ENCODE results near the gene DMXL1.

DMXL1 gene

DNA sequence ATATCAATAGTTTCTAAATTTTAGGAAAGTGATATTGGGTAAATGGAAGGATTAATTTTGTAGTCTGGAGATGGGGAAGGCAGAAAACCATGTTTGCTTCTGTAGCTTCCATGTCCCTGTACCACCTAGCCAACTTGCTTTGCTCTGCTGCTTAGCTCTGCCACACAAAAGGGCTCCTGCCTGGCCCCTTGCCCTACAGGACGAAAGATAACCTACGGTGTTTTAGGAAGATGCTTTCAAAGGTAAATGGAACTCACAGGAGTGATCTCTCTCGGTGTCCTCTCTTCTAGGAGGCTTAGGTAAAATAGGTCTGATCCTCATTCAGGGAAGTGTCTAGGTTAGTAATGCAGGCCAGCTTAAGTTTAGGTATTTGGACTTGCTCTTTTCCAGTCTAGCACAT, 37.8 kb upstream of the DMXL1 start:
- no peak for ATAC-seq
- TF ChIP-seq, protein P1, sequence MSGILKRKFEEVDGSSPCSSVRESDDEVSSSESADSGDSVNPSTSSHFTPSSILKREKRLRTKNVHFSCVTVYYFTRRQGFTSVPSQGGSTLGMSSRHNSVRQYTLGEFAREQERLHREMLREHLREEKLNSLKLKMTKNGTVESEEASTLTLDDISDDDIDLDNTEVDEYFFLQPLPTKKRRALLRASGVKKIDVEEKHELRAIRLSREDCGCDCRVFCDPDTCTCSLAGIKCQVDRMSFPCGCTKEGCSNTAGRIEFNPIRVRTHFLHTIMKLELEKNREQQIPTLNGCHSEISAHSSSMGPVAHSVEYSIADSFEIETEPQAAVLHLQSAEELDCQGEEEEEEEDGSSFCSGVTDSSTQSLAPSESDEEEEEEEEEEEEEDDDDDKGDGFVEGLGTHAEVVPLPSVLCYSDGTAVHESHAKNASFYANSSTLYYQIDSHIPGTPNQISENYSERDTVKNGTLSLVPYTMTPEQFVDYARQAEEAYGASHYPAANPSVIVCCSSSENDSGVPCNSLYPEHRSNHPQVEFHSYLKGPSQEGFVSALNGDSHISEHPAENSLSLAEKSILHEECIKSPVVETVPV (CRISPR knock-in tag; IDR thresholded peaks at IDR 0.05), result no peak
- TF ChIP-seq ESRRG (CRISPR knock-in tag; IDR thresholded peaks at IDR 0.05) (no peak), RARB (CRISPR knock-in tag; IDR thresholded peaks at IDR 0.05) (no peak), GLIS3 (CRISPR knock-in tag; IDR thresholded peaks at IDR 0.05) (no peak), TOX (CRISPR knock-in tag; IDR thresholded peaks at IDR 0.05; ENCODE audit: borderline replicate concordance) (no peak), ZNF8 (CRISPR knock-in tag; IDR thresholded peaks at IDR 0.05) (no peak), ZC3H10 (CRISPR knock-in tag; IDR thresholded peaks at IDR 0.05) (no peak), PPARA (CRISPR knock-in tag; IDR thresholded peaks at IDR 0.05; ENCODE audit: borderline replicate concordance) (no peak), SNAI2 (CRISPR knock-in tag; IDR thresholded peaks at IDR 0.05) (no peak)
- TF ChIP-seq, protein P2, sequence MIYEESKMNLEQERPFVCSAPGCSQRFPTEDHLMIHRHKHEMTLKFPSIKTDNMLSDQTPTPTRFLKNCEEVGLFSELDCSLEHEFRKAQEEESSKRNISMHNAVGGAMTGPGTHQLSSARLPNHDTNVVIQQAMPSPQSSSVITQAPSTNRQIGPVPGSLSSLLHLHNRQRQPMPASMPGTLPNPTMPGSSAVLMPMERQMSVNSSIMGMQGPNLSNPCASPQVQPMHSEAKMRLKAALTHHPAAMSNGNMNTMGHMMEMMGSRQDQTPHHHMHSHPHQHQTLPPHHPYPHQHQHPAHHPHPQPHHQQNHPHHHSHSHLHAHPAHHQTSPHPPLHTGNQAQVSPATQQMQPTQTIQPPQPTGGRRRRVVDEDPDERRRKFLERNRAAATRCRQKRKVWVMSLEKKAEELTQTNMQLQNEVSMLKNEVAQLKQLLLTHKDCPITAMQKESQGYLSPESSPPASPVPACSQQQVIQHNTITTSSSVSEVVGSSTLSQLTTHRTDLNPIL (CRISPR knock-in tag; IDR thresholded peaks at IDR 0.05; ENCODE audit: low read depth), result no peak
- TF ChIP-seq, protein P3, sequence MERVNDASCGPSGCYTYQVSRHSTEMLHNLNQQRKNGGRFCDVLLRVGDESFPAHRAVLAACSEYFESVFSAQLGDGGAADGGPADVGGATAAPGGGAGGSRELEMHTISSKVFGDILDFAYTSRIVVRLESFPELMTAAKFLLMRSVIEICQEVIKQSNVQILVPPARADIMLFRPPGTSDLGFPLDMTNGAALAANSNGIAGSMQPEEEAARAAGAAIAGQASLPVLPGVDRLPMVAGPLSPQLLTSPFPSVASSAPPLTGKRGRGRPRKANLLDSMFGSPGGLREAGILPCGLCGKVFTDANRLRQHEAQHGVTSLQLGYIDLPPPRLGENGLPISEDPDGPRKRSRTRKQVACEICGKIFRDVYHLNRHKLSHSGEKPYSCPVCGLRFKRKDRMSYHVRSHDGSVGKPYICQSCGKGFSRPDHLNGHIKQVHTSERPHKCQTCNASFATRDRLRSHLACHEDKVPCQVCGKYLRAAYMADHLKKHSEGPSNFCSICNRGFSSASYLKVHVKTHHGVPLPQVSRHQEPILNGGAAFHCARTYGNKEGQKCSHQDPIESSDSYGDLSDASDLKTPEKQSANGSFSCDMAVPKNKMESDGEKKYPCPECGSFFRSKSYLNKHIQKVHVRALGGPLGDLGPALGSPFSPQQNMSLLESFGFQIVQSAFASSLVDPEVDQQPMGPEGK (CRISPR knock-in tag; IDR thresholded peaks at IDR 0.05; ENCODE audit: borderline replicate concordance), result no peak

DNA sequence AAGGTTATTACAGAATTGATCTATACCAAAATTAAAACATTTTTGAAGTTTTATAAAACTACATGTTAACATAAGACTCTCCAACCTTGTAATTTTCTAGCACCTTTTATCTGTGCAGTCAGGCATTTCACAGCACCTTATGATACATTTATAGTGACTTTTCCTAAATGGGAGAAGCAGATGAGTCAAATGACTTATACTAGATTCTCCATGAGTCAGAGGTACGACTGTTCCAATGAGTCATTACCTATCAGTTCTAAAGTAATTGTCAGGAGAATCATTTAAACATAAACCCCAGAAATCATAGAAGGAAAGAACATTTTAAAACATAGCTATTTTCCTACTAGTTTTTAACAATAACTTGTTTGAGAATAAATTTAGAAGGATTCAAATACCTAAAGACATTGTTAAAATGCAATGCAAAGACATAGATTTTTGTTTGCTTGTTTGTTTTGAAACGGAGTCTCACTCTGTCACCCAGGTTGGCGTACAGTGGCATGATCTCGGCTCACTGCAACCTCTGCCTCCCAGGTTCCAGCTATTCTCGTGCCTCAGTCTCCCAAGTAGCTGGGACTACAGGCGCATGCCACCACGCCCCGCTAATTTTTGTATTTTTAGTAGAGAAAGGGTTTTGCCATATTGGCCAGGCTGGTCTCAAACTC, 34.7 kb upstream of the DMXL1 start:
- peak; percentile 75 for ATAC-seq
- TF ChIP-seq, protein P3 (CRISPR knock-in tag; IDR thresholded peaks at IDR 0.05; ENCODE audit: borderline replicate concordance), result no peak
- TF ChIP-seq SNAI2 (CRISPR knock-in tag; IDR thresholded peaks at IDR 0.05) (no peak), TCF4 (CRISPR knock-in tag; IDR thresholded peaks at IDR 0.05; ENCODE audit: borderline replicate concordance) (no peak), ISL1 (CRISPR knock-in tag; IDR thresholded peaks at IDR 0.05) (0 out of 2 replicates have a peak, but pooled peaks have one; percentile 28)

DNA sequence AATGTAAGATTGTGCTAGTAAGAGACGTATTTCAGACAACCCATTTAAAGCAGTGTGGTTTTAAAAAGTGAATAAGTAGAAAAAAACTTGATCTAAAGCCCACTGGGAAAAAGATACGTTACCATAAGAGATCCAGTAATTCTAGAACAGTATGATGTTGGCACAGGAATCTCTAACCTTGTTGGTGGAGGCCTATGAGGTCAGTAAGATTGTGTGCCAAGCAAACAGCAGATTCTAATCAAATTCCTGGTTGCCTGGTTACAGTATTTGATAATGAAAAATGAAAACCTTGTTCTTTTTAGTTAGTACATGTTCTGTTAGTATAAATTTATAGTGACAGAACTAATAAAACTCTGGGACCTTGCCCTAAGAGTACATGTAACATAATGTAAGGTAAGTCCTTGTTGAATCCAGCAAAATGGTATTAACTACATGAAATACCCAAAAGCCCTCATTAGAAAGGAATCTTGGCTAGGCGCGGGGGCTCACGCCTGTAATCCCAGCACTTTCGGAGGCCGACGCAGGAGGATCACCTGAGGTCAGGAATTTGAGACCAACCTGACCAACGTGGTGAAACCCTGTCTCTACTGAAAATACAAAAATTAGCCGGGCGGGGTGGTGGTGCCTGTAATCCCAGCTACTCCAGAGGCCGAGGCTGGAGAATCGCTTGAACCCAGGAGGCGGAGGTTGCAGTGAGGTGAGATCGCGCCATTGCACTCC, 33.2 kb upstream of the DMXL1 start:
- peak; percentile 93 for ATAC-seq
- no peak for TF ChIP-seq ZNF70 (CRISPR knock-in tag; IDR thresholded peaks at IDR 0.05)
- TF ChIP-seq ISL1 (CRISPR knock-in tag; IDR thresholded peaks at IDR 0.05), result 0 out of 2 replicates have a peak, but pooled peaks have one; percentile 30

DNA sequence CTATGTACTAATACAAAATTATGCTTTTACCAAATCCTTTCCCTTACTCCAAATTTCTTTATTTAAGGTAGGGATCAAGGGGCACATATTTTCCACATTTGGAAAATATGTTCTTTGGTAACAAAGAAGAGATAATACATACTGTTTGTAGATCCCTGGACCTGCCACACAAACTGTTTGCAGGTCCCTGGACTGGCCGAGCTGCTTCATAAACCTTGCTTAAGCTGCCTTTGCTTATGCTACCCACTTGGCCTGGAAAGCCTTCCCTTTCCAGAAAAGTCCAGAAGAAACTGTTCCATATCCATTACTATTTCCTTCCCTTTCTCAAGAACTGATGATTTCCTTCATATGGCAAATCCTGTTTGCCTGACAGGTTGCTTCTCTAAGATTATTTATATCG, 22.6 kb upstream of the DMXL1 start:
- ATAC-seq, result no peak
- TF ChIP-seq ISL1 (CRISPR knock-in tag; IDR thresholded peaks at IDR 0.05), result no peak
- TF ChIP-seq ARNTL (CRISPR knock-in tag; IDR thresholded peaks at IDR 0.05; ENCODE audit: borderline replicate concordance, low read depth), result no peak
- TF ChIP-seq ZNF8 (CRISPR knock-in tag; IDR thresholded peaks at IDR 0.05), result no peak
- no peak for TF ChIP-seq RARB (CRISPR knock-in tag; IDR thresholded peaks at IDR 0.05)
- TF ChIP-seq, protein P1 (CRISPR knock-in tag; IDR thresholded peaks at IDR 0.05), result no peak
- TF ChIP-seq ZFP30 (CRISPR knock-in tag; IDR thresholded peaks at IDR 0.05), result no peak
- no peak for TF ChIP-seq TOX (CRISPR knock-in tag; IDR thresholded peaks at IDR 0.05; ENCODE audit: borderline replicate concordance)
- TF ChIP-seq, protein P4, sequence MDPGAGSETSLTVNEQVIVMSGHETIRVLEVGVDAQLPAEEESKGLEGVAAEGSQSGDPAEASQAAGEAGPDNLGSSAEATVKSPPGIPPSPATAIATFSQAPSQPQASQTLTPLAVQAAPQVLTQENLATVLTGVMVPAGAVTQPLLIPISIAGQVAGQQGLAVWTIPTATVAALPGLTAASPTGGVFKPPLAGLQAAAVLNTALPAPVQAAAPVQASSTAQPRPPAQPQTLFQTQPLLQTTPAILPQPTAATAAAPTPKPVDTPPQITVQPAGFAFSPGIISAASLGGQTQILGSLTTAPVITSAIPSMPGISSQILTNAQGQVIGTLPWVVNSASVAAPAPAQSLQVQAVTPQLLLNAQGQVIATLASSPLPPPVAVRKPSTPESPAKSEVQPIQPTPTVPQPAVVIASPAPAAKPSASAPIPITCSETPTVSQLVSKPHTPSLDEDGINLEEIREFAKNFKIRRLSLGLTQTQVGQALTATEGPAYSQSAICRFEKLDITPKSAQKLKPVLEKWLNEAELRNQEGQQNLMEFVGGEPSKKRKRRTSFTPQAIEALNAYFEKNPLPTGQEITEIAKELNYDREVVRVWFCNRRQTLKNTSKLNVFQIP (CRISPR knock-in tag; IDR thresholded peaks at IDR 0.05; ENCODE audit: borderline replicate concordance, low read depth), result no peak
- TF ChIP-seq, protein P3 (CRISPR knock-in tag; IDR thresholded peaks at IDR 0.05; ENCODE audit: borderline replicate concordance), result no peak
- no peak for TF ChIP-seq ZFP3 (CRISPR knock-in tag; IDR thresholded peaks at IDR 0.05)
- no peak for TF ChIP-seq ZNF70 (CRISPR knock-in tag; IDR thresholded peaks at IDR 0.05)
- TF ChIP-seq OSR1 (CRISPR knock-in tag; IDR thresholded peaks at IDR 0.05), result no peak
- no peak for TF ChIP-seq BACH2 (CRISPR knock-in tag; IDR thresholded peaks at IDR 0.05; ENCODE audit: borderline replicate concordance)
